Brain pericyte (primary cell): ENCODE results near the gene RCOR1.
"Not testable (repeated sequence)": the region's sequence is repeated elsewhere in the genome, so short reads cannot be mapped to it uniquely, and the experiment has no call there.

Experiments used
- DNase-seq: peaks from one replicate; pipeline ENCODE4 v3.0.0-alpha.2; 2012; ENCODE audit warnings: low read depth, low spot score

The RCOR1 gene

DNA sequence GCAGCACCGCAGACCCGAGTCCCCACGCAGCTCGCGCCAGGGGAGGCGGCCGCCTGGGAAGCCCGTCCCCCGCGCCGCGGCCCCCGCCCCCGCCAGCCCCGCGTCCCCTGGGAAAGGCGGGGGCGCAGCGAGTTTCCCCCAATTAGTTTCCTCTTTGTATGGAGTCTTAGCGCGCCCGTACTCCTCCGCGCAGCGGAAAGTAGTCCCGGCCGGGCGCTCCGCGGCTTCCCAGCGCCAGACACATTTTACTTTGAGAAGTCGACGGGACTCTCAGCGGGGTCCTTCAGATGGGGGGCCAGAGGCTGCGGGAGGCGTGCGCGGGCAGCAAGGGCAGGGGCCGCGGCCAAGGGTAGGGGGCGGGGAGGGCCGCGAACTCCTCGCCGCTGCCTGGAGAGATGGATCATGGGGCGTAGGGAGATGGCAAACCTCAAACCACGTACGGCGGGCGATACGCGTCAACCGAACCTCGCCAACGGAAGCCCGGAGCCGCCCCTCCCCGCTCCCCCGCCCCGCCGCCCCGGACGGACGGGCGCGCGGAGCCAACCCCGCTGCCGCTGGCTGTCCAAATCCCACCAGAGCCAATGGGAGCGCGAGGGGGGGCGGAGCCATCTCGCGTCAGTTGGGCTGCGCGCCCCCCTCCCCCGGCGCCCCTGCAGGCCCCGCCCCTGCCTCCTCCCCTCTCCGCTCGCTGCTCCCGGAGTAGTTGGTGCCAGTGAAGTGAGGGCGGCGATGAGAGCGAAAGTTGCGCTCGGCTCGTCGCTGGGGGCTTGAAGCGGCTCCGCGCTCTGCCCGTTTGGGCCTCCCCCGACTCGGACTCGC lies at the start of gene RCOR1:
Gene RCOR1, plus strand, starts transcription at position 706 of the 819 bp plus-strand sequence. CDS start 238 bp downstream, outside the sequence.
- DNase-seq = peak; percentile 87

DNA sequence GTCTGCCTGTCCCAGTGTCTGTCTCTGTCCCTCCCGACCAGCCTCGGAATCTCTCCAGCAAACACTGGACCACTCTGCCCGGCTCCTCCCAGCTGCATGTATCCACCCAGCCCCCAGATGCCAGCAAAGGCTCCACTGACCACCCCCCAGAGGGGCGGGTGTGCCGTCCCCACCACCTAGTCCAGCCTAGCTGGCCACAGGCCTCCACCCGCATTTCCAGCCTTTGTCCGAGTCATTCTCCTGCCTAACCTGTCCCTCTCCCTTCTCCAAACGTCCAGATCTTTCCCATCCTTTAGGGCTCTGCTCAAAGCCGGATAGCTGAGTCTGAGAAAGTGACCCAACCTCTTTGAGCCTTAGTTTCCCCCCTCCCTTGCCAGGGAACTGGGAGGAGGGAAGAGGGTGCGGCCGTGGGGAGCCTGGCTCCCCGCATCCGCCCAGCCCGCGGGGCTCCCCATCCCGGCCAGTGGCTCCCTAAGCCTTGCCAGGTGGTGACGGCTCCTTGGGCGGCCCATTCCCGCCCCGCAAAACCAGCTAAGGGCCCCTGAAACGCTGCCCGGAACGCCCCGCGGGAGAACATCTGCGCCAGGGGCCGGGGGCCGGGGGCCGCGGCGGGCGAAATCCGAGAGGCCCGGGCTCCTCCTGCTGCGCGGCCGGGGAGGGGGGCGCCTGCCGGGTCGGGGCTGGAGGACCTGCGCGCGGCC lies 48.3 kb upstream of the RCOR1 start:
- DNase-seq = no peak

DNA sequence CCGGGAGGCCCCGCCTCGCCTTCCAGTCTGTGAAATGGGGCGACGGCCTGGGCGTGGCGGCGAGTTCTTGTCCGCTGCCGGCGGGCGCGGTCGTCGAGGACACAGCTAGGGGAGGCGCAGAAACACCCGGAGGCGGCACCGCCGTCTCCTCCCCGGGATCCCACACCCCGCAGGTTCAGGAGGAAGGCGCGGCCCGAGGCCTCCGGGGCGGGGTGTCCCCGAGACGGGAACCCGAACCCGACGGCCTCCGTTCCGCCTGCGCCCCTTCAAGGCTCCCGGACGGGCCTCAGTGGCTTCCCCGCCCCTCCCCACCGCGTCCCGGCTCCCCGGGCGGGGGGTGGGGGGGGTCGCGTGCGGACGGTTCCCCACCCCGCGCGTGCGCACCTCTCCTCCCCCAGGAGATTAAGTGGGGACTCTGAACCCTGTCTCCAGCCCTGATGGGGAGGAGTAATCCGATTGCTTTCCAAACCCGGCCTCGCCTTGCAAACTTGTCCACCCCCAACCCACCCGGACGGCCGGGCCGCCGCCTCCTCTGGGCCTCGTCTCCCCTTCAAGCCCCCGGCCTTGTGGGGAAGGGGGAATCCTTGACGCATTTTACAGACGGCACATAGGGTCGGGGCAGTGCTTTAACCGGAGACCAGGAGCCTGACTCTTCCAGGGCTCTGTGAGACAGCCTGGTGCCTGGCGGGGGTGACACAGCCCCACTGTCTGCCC lies 47.5 kb upstream of the RCOR1 start:
- no peak for DNase-seq

DNA sequence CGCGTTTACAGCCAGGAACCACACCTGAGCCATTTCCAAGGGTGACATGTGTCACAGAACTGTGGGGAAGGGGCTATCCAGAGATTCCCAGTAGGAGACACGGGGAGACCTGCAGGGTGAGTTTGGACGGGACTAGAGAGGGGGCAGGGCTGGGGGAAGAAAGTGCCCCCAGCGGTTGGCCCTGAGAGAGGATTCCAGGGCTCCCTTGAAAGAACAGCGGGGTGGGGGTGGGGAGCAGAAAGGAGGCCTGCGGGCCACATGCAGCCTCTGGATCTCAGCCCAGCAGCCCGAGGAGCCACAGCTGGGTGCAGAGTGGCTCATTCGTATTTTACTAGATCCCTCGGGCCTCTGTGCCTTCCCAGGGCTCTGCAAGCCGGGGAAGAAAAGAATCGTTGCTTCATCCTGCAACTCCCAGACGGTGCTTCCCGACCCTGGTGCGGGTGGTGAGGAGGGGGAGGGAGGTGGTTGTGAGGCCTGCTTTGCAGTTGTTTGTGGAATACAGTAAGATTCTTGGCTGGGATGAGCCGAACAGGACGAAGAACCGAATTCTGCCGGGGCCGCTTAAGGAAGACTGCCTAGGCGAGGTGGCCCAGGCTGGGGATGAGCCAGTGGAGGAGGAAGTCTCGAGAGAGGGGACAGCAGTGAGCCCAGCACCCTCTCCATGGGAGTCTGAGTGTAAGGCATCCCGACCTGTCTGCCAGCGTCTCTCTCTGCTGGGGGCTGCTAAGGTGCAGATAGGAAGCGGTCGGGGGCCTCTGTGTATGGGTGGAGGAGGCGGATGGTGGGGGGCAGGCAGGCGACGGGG lies 46.8 kb upstream of the RCOR1 start:
- no peak for DNase-seq

DNA sequence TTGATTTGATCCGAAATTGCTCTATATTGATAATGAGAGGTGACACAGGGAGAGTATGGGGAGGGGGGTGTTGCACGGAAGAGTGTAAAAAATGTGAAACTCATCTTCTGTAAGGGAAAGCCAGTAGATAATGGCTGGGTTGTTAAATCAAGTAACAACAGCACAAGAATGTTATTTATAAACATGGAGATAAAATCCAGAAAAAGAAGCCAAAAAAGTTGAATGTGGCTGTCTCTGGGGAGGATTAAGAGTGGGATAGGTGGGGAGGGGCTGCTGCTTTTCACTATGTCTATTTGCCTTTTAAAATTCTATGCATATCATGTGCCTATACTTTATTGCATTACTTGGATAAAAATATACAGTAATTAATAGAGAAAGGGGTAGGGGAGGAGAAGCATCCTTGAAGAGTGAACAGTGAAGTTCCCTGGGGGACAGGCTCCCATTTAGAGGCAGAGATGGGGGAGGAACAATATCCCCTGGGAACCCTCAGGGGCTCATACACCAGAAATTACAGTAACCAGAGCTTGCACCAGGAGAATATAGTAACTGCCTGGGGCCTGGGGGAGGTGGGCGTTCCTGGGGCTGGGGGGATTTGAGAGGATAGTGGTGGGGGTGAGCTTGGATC lies 43.7 kb upstream of the RCOR1 start:
- DNase-seq = no peak

DNA sequence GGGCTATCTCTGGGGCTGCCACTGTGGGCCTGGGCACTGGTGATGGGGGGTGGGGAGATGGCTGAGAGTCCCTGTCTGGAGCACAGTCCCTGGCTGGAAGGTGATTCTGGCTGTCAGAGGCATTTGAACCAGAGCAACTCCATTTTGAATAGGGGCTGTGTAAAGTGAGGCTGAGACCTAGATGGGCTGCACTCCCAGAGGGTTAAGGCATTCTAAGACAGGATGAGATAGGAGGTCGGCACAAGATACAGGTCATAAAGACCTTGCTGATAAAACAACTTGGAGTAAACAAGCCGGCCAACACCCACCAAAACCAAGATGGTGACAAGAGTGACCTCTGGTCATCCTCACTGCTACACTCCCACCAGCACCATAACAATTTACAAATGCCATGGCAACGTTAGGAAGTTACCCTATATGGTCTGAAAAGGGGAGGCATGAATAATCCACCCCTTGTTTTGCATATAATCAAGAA lies 41.5 kb upstream of the RCOR1 start:
- DNase-seq = not testable (repeated sequence)

DNA sequence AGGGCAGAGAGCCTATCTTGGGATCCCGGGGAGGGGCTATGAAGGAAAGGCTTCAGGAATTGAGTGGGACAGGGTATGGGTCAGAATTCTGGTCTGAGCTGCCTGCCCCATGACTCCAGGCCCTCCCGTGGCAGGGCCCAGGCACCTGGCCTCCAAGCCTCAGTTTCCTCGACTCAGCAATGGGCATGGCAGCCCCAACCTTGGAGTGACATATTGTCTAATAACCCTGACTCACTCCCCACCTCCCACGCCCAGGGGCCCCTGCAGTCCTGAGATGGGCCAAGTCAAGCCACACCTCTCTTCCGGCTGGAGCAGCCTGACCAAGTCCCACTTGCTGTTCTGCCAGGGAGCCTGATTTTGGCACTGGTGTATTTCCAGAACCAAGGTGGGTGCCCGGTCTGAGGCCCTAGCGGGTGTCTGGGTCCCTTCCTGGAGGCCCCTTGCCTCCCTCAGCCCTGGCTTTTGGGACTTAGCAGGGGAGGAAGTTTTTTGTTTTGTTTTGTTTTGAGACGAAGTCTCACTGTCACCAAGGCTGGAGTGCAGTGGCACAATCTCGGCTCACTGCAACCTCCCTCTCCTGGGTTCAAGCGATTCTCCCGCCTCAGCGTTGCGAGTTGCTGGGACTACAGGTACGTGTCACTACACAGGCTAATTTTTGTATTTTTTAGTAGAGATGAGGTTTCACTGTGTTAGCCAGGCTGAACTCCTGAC lies 40.3 kb upstream of the RCOR1 start:
- no peak for DNase-seq

DNA sequence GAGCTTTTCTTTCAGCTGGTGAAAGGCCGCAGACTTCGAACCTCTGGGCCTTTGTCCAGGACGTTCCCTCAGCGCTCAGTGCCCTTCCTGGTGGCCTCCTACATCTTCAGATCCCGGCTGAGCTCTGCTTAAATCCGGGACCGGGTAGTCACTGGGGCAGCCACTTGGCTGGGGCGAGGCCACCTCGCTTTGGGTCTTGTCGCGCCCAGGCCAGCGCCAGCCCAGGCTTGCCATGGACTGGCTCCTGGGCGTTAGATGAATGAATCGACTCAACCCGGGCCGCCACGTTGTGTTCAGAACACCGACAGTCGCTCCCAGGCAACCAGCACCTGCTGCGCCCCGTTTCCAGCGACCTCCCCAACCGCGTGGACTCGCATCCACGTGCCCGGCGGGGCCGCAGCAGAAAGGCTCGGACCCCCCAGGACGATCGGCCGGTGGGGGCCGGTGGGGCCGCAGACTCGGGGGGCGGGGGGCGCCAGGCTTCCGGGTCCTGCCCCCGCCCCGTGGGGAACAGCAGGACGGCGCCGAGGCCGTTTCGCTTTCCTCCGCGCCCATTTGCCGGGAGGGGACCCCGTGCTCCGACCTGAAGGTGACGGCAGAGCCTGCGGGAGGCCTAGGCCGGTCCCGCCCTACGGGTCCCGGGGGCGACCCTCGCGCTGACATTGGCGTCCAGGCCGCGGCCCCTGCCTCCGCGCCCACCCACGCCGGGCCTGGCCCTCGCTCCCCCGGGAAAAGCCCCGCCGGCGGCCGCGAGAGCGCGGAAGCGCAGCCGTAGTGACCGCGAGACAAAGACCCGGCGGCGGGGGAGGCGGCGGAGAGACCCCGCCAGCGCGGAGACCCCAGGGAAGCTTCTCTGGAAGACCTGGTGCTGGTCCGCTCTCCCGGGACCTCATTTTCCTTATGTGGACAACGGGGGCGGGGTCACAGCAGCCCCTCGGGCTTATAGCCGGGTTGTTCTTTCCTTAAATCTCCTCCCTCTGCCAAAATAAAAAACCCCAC lies 37.3 kb upstream of the RCOR1 start:
- no peak for DNase-seq

DNA sequence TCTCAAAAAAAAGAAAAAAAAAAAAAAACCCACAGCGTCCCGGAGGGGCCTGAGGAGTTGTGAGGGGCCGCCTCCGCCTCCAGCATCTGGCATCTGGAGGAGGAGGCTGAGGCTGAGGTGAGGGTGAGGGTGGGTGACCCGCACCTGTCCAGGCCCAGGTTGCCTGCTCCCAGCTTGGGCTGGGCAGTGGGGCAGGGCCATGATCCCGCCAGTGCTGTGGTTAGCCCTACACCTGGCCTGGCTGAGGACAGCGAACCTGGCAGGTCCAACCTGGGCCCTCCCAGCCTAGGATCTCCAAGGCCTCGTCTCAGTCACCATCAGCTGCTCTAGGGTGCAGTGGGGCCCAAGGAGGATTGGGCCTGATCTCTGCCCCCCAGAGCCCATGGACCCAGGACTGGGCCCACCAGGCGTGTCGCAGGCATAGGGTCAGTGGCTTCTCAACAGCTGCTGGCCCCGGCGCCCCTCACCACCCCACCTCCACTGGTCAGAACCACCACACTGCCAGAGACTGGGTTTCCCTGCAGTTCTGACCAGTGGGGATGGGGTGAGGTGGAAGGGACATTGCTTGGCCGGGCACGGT lies 36.3 kb upstream of the RCOR1 start:
- no peak for DNase-seq

DNA sequence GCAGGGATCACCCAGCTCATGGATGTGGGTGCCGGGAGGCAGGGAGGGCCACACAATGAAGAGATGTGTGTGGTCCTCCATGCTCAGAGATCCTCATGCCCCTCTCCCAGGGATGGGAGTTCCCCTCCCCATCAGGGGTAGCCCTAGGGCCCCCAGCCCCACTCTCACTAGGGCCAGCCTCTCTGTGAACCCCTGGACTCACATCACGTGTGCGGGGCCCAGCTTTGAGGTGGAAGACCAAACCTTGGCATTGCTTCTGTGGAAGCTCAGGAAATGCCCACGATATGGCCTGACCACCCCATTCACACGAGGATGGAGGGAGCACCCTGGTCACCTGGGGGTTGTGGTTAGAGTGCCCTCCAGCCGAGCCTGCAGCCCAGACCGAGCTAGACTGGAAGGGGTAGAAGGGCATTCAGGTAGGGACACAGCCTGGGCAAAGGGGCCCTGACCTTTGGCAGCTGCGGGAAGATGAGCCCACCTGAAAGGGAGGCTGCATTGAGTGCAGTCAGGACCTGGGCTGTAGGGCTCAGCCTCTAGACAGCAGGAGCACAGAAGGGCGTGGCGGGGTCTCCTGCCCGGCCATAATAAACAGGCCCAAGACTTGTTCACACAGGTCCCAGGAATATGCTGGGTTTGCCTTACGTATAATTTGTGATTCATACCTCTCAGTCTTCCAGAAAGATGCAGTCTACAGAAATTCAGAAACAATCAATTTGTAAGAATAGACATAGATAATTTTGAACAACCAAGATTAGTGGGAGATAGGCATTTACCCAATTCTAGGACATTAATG lies 34.8 kb upstream of the RCOR1 start:
- no peak for DNase-seq

DNA sequence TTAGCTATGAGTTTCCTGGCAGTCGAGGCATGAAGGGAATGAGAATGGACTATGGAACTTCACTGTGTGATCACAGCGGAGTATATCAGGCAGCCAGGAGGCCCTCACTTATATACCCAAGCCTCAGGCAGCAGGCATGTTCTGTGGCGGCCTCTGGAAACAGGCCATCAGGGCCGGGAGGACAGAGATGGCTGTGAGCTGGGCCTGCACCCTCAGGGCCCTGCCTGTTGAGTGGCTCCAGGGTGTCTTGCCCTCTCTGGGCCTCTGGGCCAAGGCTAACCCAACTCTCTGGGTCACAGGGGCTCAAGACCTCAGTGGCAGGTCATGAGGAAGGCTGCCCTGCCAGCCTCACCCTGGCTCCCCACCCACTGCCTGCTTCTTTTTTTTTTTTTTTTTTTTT lies 33.9 kb upstream of the RCOR1 start:
- no peak for DNase-seq

DNA sequence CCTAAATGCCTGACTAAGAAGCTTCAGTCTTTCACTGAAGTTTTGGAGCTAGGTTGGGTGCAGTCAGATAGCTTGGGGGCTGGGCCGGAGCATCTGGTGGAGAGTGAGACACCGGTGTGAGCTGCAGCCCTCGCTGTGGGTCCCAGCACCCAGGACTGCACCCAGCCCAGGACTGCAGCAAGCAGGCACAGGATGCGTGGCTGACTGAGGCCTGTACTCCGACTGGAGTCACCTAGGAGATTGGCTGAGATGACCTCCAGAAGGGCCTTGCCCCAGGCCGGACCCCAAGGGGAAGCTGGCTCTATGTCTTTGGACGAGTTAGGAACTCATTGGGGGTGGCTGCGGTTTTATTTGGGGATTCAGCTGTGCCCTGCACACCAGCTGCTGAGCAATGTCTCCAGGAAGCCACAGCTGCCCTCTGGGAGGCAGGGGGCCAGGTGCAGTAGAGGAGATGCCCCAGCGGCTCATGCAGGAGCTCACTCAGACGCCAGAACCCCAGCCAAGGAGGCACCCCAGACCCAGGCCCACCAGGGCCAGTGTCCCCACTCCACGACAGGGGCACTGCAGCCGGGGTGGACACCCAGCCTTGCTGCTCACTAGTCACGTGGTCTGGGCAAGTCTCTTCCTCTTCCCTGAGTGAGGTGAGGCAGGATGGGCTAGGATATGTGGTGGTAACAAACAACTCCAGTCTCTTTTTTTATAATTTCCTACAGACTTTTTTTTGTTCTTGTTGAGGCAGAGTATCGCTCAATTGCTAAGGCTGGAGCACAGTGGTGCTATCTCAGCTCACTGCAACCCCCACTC lies 31.8 kb upstream of the RCOR1 start:
- no peak for DNase-seq

DNA sequence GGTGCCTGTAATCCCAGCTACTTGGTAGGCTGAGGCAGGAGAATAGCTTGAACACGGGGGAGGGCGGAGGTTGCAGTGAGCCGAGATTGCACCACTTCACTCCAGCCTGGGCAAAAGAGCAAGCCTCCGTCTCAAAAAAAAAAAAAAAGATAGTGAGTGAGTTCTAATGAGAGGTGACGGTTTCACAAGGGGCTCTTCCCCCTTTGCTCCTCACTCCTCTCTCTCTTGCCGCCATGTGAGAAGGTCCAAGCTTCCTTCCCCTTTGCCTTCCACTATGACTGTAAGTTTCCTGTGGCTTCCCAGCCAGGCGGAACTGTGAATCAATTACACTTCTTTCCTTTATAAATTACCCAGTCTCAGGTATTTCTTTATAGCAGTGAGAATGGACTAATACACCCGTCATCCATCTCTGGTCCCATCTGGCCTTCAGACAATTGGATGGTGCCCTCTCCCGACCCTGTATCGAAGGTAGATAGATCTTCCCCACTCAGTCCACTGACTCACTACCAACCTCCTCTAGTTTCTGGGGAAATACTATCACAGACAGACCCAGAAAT lies 27.0 kb upstream of the RCOR1 start:
- DNase-seq = no peak

DNA sequence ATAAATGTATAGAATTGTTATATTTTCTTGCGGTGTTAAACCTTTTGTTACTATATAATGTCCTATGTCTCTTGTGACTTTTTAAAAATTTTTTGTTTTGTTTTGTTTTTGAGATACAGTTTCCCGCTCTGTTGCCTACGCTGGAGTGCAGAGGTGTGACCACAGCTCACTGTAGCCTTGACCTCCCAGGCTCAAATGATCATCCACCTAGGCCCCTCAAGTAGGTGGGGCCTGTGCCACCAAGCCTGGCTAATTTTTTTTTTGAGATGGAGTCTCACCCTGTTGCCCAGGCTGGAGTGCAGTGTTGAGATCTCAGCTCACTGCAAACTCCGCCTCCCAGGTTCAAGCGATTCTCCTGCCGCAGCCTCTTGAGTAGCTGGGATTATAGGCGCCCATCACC lies 26.5 kb upstream of the RCOR1 start:
- no peak for DNase-seq

DNA sequence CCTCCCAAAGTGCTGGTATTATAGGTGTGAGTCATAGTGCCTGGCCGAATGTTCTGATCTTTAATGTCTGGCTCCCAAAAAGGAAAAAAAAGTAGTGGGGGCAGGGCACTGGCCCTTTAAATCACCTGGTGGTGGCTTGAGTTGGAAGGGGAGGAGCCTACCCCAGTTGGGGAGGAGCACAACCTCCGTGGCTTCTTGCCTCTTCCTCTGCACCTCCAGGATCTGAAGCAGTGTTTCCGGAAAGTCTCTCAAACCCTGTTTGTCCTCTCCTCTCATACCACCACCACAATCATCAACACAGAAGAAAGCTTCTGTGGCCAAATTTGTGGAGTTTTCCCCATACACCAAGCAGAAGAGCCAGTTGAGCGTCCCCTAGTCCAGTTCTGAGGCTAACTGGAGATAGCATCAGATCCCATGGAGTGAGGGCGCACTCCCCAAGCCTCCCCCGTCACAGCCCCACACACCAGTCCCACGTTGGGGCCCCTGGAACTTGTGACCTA lies 24.3 kb upstream of the RCOR1 start:
- no peak for DNase-seq

DNA sequence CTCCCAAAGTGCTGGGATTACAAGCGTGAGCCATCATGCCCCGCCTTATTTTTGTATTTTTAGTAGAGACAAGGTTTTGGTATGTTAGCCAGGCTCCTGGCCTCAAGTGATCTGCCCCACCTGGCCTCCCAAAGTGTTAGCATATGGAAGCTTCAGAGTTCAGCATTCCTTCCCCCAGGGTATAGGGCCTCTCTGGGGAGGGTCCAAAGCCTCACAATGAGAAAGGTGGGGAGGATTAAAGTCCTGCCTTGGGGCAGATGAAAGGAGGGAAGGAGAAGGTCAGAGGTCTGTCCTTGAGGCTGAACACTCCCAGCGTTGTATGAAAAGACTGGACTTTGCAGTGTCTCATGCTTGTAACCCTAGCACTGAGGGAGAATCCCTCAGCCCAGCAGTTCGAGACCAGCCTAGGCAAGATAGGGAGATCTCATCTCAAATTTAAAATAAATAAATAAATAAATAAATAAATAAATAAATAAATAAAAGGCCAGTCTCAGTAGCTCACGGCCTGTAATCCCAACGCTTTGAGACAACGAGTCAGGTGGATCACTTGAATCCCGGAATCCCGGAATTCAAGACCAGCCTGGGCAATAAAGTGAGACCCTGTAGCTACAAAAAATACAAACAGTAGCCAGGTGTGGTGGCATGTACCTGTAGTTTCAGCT lies 22.0 kb upstream of the RCOR1 start:
- no peak for DNase-seq
